Activated gamma-delta T cell (primary cell): ENCODE results near the gene CASD1.

Experiments
- DNase-seq: peaks from one replicate; lab custom pipeline; 2025; lab: John Stamatoyannopoulos, UW

CASD1 gene

GRCh38 chr7:94580601-94581000 lies 71.0 kb downstream of the CASD1 start:
- no peak for DNase-seq

- no peak for DNase-seq
Observed at GRCh38 chr7:94584113-94584512, 74.5 kb downstream of the CASD1 start.

- DNase-seq = no peak
Observed at GRCh38 chr7:94588075-94588474, 78.5 kb downstream of the CASD1 start.

- no peak for DNase-seq
Observed at GRCh38 chr7:94590526-94591162, 81.0 kb downstream of the CASD1 start.

- no peak for DNase-seq
Observed at GRCh38 chr7:94591176-94591575, 81.6 kb downstream of the CASD1 start.

GRCh38 chr7:94594882-94595281 lies 85.3 kb downstream of the CASD1 start:
- no peak for DNase-seq

- no peak for DNase-seq
Observed at GRCh38 chr7:94595717-94596116, 86.1 kb downstream of the CASD1 start.

- DNase-seq = no peak
Observed at GRCh38 chr7:94600267-94600666, 90.7 kb downstream of the CASD1 start.

- no peak for DNase-seq
Observed at GRCh38 chr7:94602181-94602580, 92.6 kb downstream of the CASD1 start.

- DNase-seq = no peak
Observed at GRCh38 chr7:94605031-94605430, 95.4 kb downstream of the CASD1 start.
